Measurements from ENCODE around the gene DCTD.

Gene DCTD

GRCh38 chr4:182859730-182860129 lies 57.5 kb downstream of the DCTD start:
- no peaks in the 10 kb centered on the region for H3K36me3 ChIP-seq (replicated peaks; ENCODE audit: insufficient read depth, low read length)
- H3K9me3 ChIP-seq (replicated peaks; ENCODE audit: insufficient read depth, low read length), result no peaks in the 10 kb centered on the region
- H2AFZ ChIP-seq (ENCODE audit: low read length), result no peak overlapping the region

GRCh38 chr4:182858711-182859110 lies 58.5 kb downstream of the DCTD start:
- no peaks in the 10 kb centered on the region for H3K9me2 ChIP-seq (replicated peaks; ENCODE audit: insufficient read depth, low read length)
- H3F3A ChIP-seq (ENCODE audit: insufficient read depth, low read length), result no peaks in the 10 kb centered on the region
- no peak for DNase-seq
- no peak overlapping the region for H3K9ac ChIP-seq (ENCODE audit: low read length)
- no peak for TF ChIP-seq CTCF (IDR thresholded peaks at IDR 0.05; ENCODE audit: low read length)
- TF ChIP-seq EZH2phosphoT487 (IDR thresholded peaks at IDR 0.05; ENCODE audit: low read length), result no peak
- TF ChIP-seq EZH2 (optimal IDR thresholded peaks at IDR 0.05; ENCODE audit: low read depth, low read length), result no peak
- H3K36me3 ChIP-seq (replicated peaks; ENCODE audit: insufficient read depth, low read length), result no peaks in the 10 kb centered on the region
- H3K4me2 ChIP-seq (ENCODE audit: low read depth, low read length), result no peak overlapping the region
- H3K9me3 ChIP-seq (replicated peaks; ENCODE audit: insufficient read depth, low read length), result no peaks in the 10 kb centered on the region
- H3K4me1 ChIP-seq (ENCODE audit: low read length), result no peaks in the 10 kb centered on the region
- H2AFZ ChIP-seq (ENCODE audit: low read length), result no peak overlapping the region
- H3K27me3 ChIP-seq (replicated peaks; ENCODE audit: insufficient read depth, low read length), result no peaks in the 10 kb centered on the region
- H3K27ac ChIP-seq (ENCODE audit: low read length), result no peak overlapping the region
- no peaks in the 10 kb centered on the region for H3K79me2 ChIP-seq (ENCODE audit: low read length)
- no peak overlapping the region for H3K4me3 ChIP-seq (ENCODE audit: low read length)
- H4K20me1 ChIP-seq (ENCODE audit: insufficient read depth, low read length), result no peaks in the 10 kb centered on the region

More at GRCh38 chr4:182859730-182860129, 57.5 kb downstream of the DCTD start:
- DNase-seq, result no peak
- H3K27me3 ChIP-seq (replicated peaks; ENCODE audit: insufficient read depth, low read length), result no peaks in the 10 kb centered on the region
- H3K4me3 ChIP-seq (ENCODE audit: low read length), result no peak overlapping the region
- TF ChIP-seq EZH2phosphoT487 (IDR thresholded peaks at IDR 0.05; ENCODE audit: low read length) (no peak), EZH2 (optimal IDR thresholded peaks at IDR 0.05; ENCODE audit: low read depth, low read length) (no peak)
- no peaks in the 10 kb centered on the region for H4K20me1 ChIP-seq (ENCODE audit: insufficient read depth, low read length)
- no peak overlapping the region for H3K9ac ChIP-seq (ENCODE audit: low read length)
- no peak overlapping the region for H3K4me2 ChIP-seq (ENCODE audit: low read depth, low read length)
- no peak overlapping the region for H3K27ac ChIP-seq (ENCODE audit: low read length)
- no peaks in the 10 kb centered on the region for H3K4me1 ChIP-seq (ENCODE audit: low read length)
- no peaks in the 10 kb centered on the region for H3K79me2 ChIP-seq (ENCODE audit: low read length)
- no peaks in the 10 kb centered on the region for H3K9me2 ChIP-seq (replicated peaks; ENCODE audit: insufficient read depth, low read length)
- H3F3A ChIP-seq (ENCODE audit: insufficient read depth, low read length), result no peaks in the 10 kb centered on the region

- no peaks in the 10 kb centered on the region for H3K9me2 ChIP-seq (replicated peaks; ENCODE audit: insufficient read depth, low read length)
- H3K4me2 ChIP-seq (ENCODE audit: low read depth, low read length), result no peak overlapping the region
- H3K27me3 ChIP-seq (replicated peaks; ENCODE audit: insufficient read depth, low read length), result no peaks in the 10 kb centered on the region
- no peaks in the 10 kb centered on the region for H3K9me3 ChIP-seq (replicated peaks; ENCODE audit: insufficient read depth, low read length)
- H3K9ac ChIP-seq (ENCODE audit: low read length), result no peak overlapping the region
- no peaks in the 10 kb centered on the region for H3K36me3 ChIP-seq (replicated peaks; ENCODE audit: insufficient read depth, low read length)
- DNase-seq, result no peak
- TF ChIP-seq EZH2 (optimal IDR thresholded peaks at IDR 0.05; ENCODE audit: low read depth, low read length) (no peak), EZH2phosphoT487 (IDR thresholded peaks at IDR 0.05; ENCODE audit: low read length) (no peak), CTCF (IDR thresholded peaks at IDR 0.05; ENCODE audit: low read length) (no peak)
- H3K4me3 ChIP-seq (ENCODE audit: low read length), result no peak overlapping the region
- no peak overlapping the region for H3K27ac ChIP-seq (ENCODE audit: low read length)
- H3K79me2 ChIP-seq (ENCODE audit: low read length), result no peaks in the 10 kb centered on the region
- H2AFZ ChIP-seq (ENCODE audit: low read length), result no peak overlapping the region
- no peaks in the 10 kb centered on the region for H4K20me1 ChIP-seq (ENCODE audit: insufficient read depth, low read length)
- H3F3A ChIP-seq (ENCODE audit: insufficient read depth, low read length), result no peaks in the 10 kb centered on the region
- H3K4me1 ChIP-seq (ENCODE audit: low read length), result no peaks in the 10 kb centered on the region
These were observed 60.3 kb downstream of the DCTD start for GRCh38 chr4:182856862-182857261.

GRCh38 chr4:182855877-182856276 lies 61.3 kb downstream of the DCTD start:
- no peak overlapping the region for H3K4me3 ChIP-seq (ENCODE audit: low read length)
- H3K27me3 ChIP-seq (replicated peaks; ENCODE audit: insufficient read depth, low read length), result no peaks in the 10 kb centered on the region
- H3K4me2 ChIP-seq (ENCODE audit: low read depth, low read length), result no peak overlapping the region
- TF ChIP-seq EZH2phosphoT487 (IDR thresholded peaks at IDR 0.05; ENCODE audit: low read length), result no peak
- no peak for TF ChIP-seq CTCF (IDR thresholded peaks at IDR 0.05; ENCODE audit: low read length)
- TF ChIP-seq EZH2 (optimal IDR thresholded peaks at IDR 0.05; ENCODE audit: low read depth, low read length), result no peak
- H3F3A ChIP-seq (ENCODE audit: insufficient read depth, low read length), result no peaks in the 10 kb centered on the region
- H3K9ac ChIP-seq (ENCODE audit: low read length), result no peak overlapping the region
- no peak overlapping the region for H2AFZ ChIP-seq (ENCODE audit: low read length)
- H4K20me1 ChIP-seq (ENCODE audit: insufficient read depth, low read length), result no peaks in the 10 kb centered on the region
- no peaks in the 10 kb centered on the region for H3K79me2 ChIP-seq (ENCODE audit: low read length)
- H3K9me3 ChIP-seq (replicated peaks; ENCODE audit: insufficient read depth, low read length), result no peaks in the 10 kb centered on the region
- no peak for DNase-seq
- H3K36me3 ChIP-seq (replicated peaks; ENCODE audit: insufficient read depth, low read length), result no peaks in the 10 kb centered on the region
- no peaks in the 10 kb centered on the region for H3K4me1 ChIP-seq (ENCODE audit: low read length)
- H3K9me2 ChIP-seq (replicated peaks; ENCODE audit: insufficient read depth, low read length), result no peaks in the 10 kb centered on the region
- no peak overlapping the region for H3K27ac ChIP-seq (ENCODE audit: low read length)

All from MM.1S (cell line).